ENCODE measurements around the gene MIA.
"Not testable (repeated sequence)": the region's sequence is repeated elsewhere in the genome, so short reads cannot be mapped to it uniquely, and the experiment has no call there.

MIA gene

DNA sequence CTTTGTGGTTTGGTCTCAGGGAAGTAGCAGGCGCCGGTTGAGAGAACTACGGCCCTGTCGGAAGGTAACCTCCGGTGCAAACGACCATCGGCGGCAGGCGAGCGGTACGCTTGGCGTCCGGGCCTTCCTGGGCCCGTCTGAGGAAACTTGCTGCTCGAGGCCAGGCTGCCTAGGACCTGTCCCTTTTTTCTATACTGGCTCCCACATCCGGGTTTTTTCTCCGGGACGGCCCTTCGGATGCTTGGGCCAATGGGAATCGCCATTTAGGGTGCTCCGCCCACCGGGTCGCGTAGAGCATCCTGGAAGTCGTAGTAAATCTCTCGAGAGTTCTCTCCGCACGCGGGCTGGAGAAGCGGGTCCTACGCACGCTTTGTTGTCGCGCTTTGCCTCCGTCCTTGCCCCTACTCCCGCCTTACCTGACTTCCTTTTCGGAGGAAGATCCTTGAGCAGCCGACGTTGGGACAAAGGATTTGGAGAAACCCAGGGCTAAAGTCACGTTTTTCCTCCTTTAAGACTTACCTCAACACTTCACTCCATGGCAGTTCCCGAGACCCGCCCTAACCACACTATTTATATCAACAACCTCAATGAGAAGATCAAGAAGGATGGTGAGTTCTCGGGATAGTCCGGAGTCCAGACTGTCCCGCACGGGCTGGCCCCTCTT is 24.3 kb upstream of the MIA start, which contains the start of gene SNRPA:
SNRPA (plus strand) TSS at position 330 of the 664 bp plus-strand sequence; CDS start at position 536, 206 bp downstream.
- peak; percentile 84 to 89 for DNase-seq (ENCODE audit: low read depth in 2 of 2)

GRCh38 chr19:40752257-40752781 is 23.0 kb upstream of the MIA start:
- DNase-seq (ENCODE audit: low read depth in 2 of 2) = no peak

DNA sequence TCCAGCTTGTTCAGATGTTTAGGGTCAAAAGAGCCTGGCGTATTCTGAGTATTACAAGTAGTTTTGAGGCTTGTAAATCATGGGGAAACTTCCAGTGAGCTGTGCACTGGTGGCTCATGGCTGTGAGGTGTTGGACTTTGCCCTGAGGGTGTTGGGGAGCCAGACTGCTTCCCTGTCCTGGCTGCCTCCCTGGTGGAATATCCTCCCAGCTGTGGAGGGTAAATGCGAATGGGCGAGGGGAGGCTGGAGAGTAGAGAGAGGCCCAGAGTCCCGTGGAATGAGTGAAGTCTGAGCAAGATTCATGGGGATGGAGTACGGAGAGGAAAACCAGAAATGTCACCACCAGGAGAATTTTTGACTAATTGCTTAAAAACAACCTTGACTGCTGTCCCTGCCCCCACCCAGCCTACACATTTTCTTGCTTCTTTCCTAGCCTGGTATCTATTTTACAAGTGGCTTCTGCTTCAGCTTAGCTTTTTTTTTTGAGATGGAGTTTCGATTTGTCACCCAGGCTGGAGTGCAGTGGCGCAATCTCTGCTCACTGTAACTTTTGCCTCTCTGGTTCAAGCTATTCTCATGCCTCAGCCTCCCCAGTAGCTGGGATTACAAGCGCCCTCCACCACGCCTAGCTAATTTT is 20.6 kb upstream of the MIA start:
- DNase-seq (ENCODE audit: low read depth in 2 of 2) = no peak

- DNase-seq (ENCODE audit: low read depth in 2 of 2) = no peak
These were observed 20.1 kb upstream of the MIA start for GRCh38 chr19:40755248-40755624.

GRCh38 chr19:40755791-40756190 is 19.5 kb upstream of the MIA start:
- no peak for DNase-seq (ENCODE audit: low read depth in 2 of 2)

DNA sequence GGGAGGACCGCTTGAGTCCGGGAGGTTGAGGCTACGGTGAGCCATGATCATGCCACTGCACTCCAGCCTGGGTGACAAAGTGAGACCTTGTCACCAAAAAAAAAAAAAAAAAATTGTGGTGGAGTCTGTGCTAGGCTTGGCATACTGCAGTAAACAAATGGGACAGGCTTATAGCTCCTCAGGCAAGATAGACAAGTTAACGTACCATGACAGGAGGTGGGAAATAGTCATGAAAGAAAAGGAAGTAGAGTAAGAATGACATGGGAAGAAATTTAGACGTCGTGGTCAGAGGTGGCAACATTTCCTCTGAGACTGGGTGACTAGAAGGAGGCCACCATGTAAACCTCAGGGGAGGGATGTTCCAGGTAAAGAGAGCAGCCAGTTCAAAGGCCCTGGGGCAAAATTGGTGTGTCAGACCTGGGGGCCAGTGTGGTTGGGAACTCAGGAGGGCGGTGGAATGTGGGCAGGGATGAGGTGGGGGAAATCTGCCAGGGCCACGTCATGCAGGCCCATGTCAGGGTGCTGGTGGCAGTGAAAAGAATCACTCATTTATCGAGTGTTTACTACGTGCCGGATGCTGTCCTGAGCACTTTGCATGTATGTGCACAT is 18.7 kb upstream of the MIA start:
- no peak for DNase-seq (ENCODE audit: low read depth in 2 of 2)

- no peak for DNase-seq (ENCODE audit: low read depth in 2 of 2)
These were observed 16.8 kb upstream of the MIA start for GRCh38 chr19:40758491-40758890.

GRCh38 chr19:40759352-40759751 is 16.0 kb upstream of the MIA start:
- no peak for DNase-seq (ENCODE audit: low read depth in 2 of 2)

GRCh38 chr19:40762754-40763470 is 12.4 kb upstream of the MIA start:
- DNase-seq (ENCODE audit: low read depth in 2 of 2) = no peak

DNA sequence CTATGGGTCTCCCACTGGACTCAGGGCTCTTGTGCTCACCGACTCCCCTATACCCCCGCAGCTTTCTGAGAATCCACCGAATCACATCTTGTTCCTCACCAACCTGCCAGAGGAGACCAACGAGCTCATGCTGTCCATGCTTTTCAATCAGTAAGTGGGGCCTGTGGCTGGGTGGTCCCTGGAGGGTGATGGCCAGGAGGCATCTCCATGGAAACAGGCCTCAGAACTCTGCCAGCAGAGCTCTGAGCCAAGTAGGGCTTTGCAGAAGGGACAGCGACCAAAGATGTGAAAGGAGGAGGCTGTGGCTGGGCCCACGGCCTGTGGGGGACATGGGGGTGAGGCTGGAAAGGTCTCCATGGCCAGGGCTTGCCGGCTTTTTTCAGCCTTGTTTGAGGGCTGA is 11.8 kb upstream of the MIA start:
- DNase-seq (ENCODE audit: low read depth in 2 of 2) = no peak

DNA sequence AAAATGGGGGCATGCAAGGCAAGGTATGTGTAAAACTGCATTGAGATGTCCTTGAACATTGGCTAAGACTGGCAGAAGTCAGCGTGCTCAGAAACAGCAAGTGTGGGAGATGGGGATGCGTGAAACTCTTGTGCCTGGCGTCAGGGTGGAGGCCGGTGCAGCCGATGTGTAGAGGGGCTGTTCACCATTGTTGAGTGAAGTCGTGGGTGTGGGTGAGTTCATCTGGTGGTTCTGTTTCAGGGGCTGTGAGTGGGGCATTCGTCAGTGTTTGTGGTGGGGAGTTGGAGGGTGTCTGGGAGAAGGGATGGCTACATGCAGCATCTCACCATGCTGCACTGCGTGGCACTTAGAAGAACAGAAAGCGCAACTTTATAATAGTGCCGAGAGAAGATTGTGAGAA is 11.4 kb upstream of the MIA start:
- DNase-seq (ENCODE audit: low read depth in 2 of 2) = no peak

- not testable (repeated sequence) for DNase-seq (ENCODE audit: low read depth in 2 of 2)
These were observed 8.9 kb upstream of the MIA start for GRCh38 chr19:40766385-40766784.

- no peak for DNase-seq (ENCODE audit: low read depth in 2 of 2)
These were observed 6.5 kb upstream of the MIA start for GRCh38 chr19:40768869-40769268.

DNA sequence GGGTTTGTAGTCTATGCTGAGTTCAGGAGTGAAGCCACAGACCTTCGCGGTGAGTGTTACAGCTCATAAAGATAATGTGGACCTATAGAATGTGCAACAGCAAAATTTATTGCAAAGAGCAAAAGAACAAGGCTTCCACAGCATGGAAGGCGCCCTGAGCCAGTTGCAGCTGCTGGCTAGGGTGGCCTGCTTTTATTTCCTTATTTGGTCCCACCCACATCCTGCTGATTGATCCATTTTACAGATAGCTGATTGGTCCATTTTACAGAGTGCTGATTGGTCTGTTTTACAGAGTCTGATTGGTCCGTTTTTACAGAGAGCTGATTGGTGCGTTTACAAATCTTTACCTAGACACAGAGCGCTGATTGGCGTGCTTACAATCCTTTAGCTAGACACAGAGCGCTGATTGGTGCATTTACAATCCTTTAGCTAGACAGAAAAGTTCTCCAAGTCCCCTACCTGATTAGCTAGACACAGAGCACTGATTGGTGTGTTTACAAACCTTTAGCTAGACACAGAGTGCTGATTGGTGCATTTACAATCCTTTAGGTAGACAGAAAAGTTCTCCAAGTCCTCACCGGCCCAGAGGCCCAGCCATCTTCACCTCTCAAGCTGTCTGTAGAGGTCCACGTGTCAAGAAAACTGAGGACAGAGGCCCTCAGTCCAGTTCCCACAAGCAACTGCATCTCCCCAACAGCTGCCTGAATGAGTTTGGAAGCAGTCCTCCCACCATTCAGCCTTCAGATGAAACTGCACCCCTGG is 4.0 kb upstream of the MIA start:
- DNase-seq (ENCODE audit: low read depth in 2 of 2) = not testable (repeated sequence)

DNA sequence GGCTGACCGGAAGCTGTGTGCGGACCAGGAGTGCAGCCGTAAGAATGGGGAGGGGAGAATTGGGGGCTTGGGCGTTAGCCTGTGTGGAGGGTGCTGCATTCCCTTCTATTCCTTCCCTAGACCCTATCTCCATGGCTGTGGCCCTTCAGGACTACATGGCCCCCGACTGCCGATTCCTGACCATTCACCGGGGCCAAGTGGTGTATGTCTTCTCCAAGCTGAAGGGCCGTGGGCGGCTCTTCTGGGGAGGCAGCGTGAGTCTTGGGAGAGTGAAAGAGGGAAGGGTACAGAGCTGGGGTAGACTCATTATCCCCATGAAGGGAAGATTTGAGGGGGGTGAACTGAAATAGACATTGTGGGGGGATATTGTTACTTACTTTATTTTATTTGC is 306 bp downstream of the MIA start:
- DNase-seq (ENCODE audit: low read depth in 2 of 2) = no peak

DNA sequence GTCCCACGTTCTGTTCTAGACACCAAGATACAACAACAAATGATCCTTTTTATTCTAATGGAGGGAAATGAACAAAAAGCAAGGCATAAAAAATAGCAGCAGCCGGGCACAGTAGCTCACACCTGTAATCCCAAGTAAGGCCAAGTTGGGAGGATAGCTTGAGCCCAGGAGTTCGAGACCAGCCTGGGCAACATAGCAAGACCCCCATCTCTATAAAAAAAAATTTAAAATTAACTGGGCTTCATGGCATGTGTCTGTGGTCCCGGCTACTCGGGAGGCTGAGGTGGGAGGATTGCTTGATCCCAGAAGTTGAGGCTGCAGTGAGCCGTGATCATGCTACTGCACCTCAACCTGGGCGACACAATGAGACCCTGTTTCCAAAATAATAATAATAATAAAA is 1.0 kb downstream of the MIA start:
- no peak for DNase-seq (ENCODE audit: low read depth in 2 of 2)

DNA sequence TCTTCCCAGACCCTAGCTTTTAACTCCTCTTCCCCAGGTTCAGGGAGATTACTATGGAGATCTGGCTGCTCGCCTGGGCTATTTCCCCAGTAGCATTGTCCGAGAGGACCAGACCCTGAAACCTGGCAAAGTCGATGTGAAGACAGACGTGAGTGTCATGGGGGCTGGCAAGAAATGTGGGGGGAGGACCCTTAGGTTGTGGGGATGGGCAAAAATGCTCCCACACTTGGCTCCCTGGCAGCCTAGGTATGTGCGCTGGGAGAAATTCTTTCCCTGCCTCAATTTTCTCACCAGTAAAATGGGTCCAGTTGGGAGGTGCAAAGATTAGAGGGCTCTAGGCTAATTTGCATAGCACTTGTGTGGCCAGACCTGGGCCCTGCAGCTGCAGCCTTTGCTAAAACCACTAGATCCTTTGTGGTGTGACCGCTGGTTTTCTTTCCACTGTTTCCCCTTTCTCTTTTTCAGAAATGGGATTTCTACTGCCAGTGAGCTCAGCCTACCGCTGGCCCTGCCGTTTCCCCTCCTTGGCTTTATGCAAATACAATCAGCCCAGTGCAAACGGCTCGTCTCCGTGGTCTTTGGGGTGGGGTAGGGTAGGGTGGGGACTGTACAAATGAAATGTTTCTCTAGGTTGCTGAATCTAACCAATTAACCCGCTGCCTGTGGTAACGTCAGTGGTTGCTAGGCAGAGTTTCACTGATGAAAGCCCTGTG is 1.8 kb downstream of the MIA start:
- peak; percentile 74 to 80 for DNase-seq (ENCODE audit: low read depth in 2 of 2)

- no peak for DNase-seq (ENCODE audit: low read depth in 2 of 2)
These were observed 2.3 kb downstream of the MIA start for GRCh38 chr19:40777645-40777936.

GRCh38 chr19:40777937-40778705 is 2.8 kb downstream of the MIA start, which contains the start of gene RAB4B:
Gene RAB4B (plus strand): TSS chr19:40778247. CDS start chr19:40778376, 129 bp downstream.
- peak; percentile 99 to 100 for DNase-seq (ENCODE audit: low read depth in 2 of 2)

DNA sequence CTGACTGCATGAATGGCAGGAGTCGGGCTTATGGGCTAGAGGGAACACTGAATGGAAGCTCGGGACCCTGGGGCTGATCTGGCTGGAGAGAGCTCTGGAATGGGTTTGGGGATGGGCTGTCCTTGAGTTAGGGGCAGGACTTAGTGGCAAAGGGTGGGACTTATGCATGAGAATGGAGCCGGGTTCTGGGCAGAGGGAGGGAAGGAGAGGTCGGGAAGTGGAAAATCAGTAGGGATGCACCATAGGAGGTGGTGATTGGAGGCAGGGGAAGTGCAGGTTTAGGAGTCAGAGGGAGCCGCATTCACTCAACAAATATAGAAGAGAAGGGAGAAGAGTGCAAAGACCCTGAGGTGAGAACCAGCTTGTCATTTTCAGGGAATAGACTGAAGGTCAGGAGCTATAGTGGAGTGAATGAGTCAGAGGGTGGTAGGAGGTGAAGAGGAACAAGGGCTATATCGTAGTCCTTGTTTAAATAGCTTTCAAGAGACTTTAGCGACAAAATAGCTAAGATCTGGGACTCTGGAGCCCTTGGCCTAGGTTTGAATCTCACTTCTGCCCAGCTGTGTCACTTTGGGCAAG is 3.5 kb downstream of the MIA start:
- no peak for DNase-seq (ENCODE audit: low read depth in 2 of 2)
